NCI-H2107 (cell line): ENCODE data around the gene KIF3C.

Experiments
- DNase-seq: peaks from one replicate; lab custom pipeline; 2025; lab: John Stamatoyannopoulos, UW

Gene KIF3C

GRCh38 chr2:25877431-25878360, 104.6 kb downstream of the KIF3C start:
- peak; percentile 67 for DNase-seq
